PC-3 (cell line): ENCODE results near the gene TIMP2. TPM values are rescaled to one million over a fixed set of nuclear protein-coding genes. Genes with fewer than 3 reads are reported as not detected.
A peak's percentile ranks its signal among the peaks of the same experiment; 100 is the strongest.

Source experiments
- ATAC-seq: fragments of 200-7000 bp; cut with Tn5 transposase; 2 replicates; pipeline ENCODE4 v1.9.1; 2020; ENCODE audit warnings: mild to moderate bottlenecking, moderate library complexity
- BruUV-seq: library from RNA; stranded (reverse); fragments of 400-500 nt; replicated peaks from 2 replicates; lab custom pipeline; 2021; lab: Mats Ljungman, UMichigan
- CTCF ChIA-PET: fragments of 300-600 bp; sonication (Branson Sonifier 250); formaldehyde crosslinking; loops from one replicate; lab custom pipeline; 2022; ENCODE audit warnings: antibody characterized with exemption; lab: Charles Lee
- POLR2A ChIA-PET: fragments of 300-600 bp; sonication (Branson Sonifier 250); formaldehyde crosslinking; loops from one replicate; lab custom pipeline; 2022; ENCODE audit warnings: antibody characterized with exemption; ENCODE audit not compliant: unreplicated experiment; lab: Charles Lee
- DNase-seq: peaks from one replicate; pipeline ENCODE4 v3.0.0-alpha.2; 2015
- H2AFZ ChIP-seq: fragments of 300-600 bp; sonication (generic); 2 replicates; pipeline ENCODE4 v1.6.0; 2016; ENCODE audit warnings: antibody characterized with exemption, low read length
- H3F3A ChIP-seq: fragments of 300-600 bp; sonication (generic); one replicate; pipeline ENCODE4 v1.6.0; 2017; ENCODE audit warnings: antibody characterized with exemption, low read length, control low read depth, mild to moderate bottlenecking; ENCODE audit not compliant: unreplicated experiment
- H3K27ac ChIP-seq: fragments of 300-600 bp; sonication (generic); 2 replicates; pipeline ENCODE4 v1.5.1; 2016; ENCODE audit warnings: mild to moderate bottlenecking, low read length
- H3K27me3 ChIP-seq: fragments of 300-600 bp; sonication (generic); 2 replicates; pipeline ENCODE4 v1.6.1; 2016; ENCODE audit warnings: low read length, mixed read lengths
- H3K36me3 ChIP-seq: fragments of 300-600 bp; sonication (generic); 2 replicates; pipeline ENCODE4 v1.6.1; 2016; ENCODE audit warnings: low read depth, mixed run types, low read length, mixed read lengths
- H3K4me1 ChIP-seq: fragments of 300-600 bp; sonication (generic); 2 replicates; pipeline ENCODE4 v1.5.1; 2016; ENCODE audit warnings: low read length; ENCODE audit not compliant: insufficient read depth
- H3K4me2 ChIP-seq: fragments of 300-600 bp; sonication (generic); 2 replicates; pipeline ENCODE4 v1.6.0; 2016; ENCODE audit warnings: low read length
- H3K4me3 ChIP-seq: fragments of 300-600 bp; sonication (generic); 2 replicates; pipeline ENCODE4 v1.5.1; 2016; ENCODE audit warnings: mild to moderate bottlenecking, low read length, mixed read lengths
- H3K79me2 ChIP-seq: fragments of 300-600 bp; sonication (generic); 2 replicates; pipeline ENCODE4 v1.6.1; 2017; ENCODE audit warnings: low read length, mixed read lengths
- H3K9ac ChIP-seq: fragments of 300-600 bp; sonication (generic); 2 replicates; pipeline ENCODE4 v1.6.0; 2016; ENCODE audit warnings: mild to moderate bottlenecking, low read length
- H3K9me2 ChIP-seq: fragments of 300-600 bp; sonication (generic); replicated peaks from 2 replicates; pipeline ENCODE4 v1.6.1; 2016; ENCODE audit warnings: mixed run types, low read length, mixed read lengths
- H3K9me3 ChIP-seq: fragments of 300-600 bp; sonication (generic); 2 replicates; pipeline ENCODE4 v1.6.1; 2016; ENCODE audit warnings: low read length, mixed read lengths
- H4K20me1 ChIP-seq: fragments of 300-600 bp; sonication (generic); 2 replicates; pipeline ENCODE4 v1.6.1; 2016; ENCODE audit warnings: low read length, mixed read lengths
- EZH2 ChIP-seq: fragments of 300-600 bp; sonication (generic); IDR thresholded peaks from one replicate; pipeline ENCODE4 v1.6.1; 2017; ENCODE audit warnings: antibody characterized with exemption, mild to moderate bottlenecking, low read length; ENCODE audit not compliant: unreplicated experiment
- EZH2phosphoT487 ChIP-seq: fragments of 300-600 bp; sonication (generic); IDR thresholded peaks from 2 replicates; pipeline ENCODE4 v1.6.1; 2018; ENCODE audit warnings: mild to moderate bottlenecking, antibody characterized with exemption, low read length, borderline replicate concordance
- intact Hi-C: fragments of 100-400 bp; cut with micrococcal nuclease; formaldehyde crosslinking; loops from 2 replicates; pipeline ENCODE4 v1.9.0; 2023
- total RNA-seq: library from RNA; depleted of rRNA; stranded (reverse); fragments of >200 nt; gene quantifications from 2 replicates; pipeline ENCODE4 v1.2.3, GENCODE V29; 2014
- TF ChIP-seq, protein P1 (sequence below): fragments of 300-600 bp; sonication (generic); conservative IDR thresholded peaks from 2 replicates; pipeline ENCODE4 v1.5.1; 2017; ENCODE audit warnings: antibody characterized with exemption, low read depth, mild to moderate bottlenecking, low read length

Gene TIMP2
- total RNA-seq, 1 experiment from 2014 or later = 60.1 TPM

DNA sequence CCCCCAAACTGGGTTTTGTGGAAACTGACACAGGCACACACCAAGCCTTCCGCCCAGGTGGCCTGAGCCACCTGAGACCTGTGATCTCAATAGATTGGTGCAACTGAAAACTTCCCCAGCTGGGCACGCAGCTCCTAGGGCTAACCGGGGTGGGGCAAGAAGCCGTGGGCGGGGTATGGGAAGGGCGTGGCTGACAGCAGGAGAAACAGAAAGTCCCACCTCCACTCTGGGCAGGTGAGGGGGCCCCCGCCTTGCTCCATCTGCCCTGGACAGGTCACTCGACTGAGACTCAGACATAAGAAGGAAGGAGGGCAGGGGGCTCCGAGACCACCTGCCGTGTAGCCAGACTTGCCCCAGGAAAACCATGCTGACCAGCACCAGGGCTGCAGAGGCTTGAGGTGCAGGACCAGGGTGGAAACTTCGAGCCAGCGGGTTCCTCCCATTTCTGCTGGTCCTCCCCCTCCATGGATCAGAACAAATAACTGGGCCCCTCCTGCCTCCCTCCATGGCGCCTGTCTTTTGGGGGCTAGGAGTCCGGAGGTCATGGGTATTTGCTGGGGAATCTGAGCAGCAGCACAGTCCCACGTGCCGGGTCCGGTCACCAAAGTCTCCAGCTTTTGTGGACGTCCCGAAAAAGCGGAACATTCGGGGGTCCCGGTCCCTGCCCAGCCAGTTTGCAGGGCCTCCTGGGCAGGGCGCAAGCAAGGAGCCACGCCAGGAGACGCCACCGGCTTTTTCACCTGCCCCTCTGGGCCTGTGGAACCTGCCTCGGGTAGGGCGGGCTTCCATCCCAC is 1.3 kb downstream of the TIMP2 start:
- H3K36me3 ChIP-seq = no peaks in the 10 kb centered on the region
- BruUV-seq = TSS peak; percentile 90
- intact Hi-C loops = loop anchor here (2.0 kb wide), 2 partner anchors 41 to 61 kb away; no protein-coding TSS in a partner anchor
- peak overlapping the region; percentile 85 for H3K4me3 ChIP-seq
- H3K9me3 ChIP-seq = no peaks in the 10 kb centered on the region
- ChIA-PET POLR2A (interaction anchor here (0.7 kb wide), 2 partner anchors 38 to 1636 kb away, joined by 3 to 31 read pairs; no protein-coding TSS in a partner anchor), CTCF (no interaction called here)
- DNase-seq = peak; percentile 92
- H4K20me1 ChIP-seq = no peaks in the 10 kb centered on the region
- peak overlapping the region; percentile 80 for H3K4me2 ChIP-seq
- H2AFZ ChIP-seq = peak overlapping the region; percentile 22
- H3K9me2 ChIP-seq = no peaks in the 10 kb centered on the region
- TF ChIP-seq, protein P1, sequence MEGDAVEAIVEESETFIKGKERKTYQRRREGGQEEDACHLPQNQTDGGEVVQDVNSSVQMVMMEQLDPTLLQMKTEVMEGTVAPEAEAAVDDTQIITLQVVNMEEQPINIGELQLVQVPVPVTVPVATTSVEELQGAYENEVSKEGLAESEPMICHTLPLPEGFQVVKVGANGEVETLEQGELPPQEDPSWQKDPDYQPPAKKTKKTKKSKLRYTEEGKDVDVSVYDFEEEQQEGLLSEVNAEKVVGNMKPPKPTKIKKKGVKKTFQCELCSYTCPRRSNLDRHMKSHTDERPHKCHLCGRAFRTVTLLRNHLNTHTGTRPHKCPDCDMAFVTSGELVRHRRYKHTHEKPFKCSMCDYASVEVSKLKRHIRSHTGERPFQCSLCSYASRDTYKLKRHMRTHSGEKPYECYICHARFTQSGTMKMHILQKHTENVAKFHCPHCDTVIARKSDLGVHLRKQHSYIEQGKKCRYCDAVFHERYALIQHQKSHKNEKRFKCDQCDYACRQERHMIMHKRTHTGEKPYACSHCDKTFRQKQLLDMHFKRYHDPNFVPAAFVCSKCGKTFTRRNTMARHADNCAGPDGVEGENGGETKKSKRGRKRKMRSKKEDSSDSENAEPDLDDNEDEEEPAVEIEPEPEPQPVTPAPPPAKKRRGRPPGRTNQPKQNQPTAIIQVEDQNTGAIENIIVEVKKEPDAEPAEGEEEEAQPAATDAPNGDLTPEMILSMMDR = no peak
- no peak for TF ChIP-seq EZH2phosphoT487
- no peak for TF ChIP-seq EZH2
- ATAC-seq = peak; percentile 81
- peak overlapping the region; percentile 50 for H3K9ac ChIP-seq
- no peaks in the 10 kb centered on the region for H3K27me3 ChIP-seq
- peaks cover 15% of the 10 kb centered on the region for H3K4me1 ChIP-seq
- H3K79me2 ChIP-seq = peaks cover 56% of the 10 kb centered on the region
- H3F3A ChIP-seq = no peaks in the 10 kb centered on the region
- H3K27ac ChIP-seq = no peak overlapping the region

DNA sequence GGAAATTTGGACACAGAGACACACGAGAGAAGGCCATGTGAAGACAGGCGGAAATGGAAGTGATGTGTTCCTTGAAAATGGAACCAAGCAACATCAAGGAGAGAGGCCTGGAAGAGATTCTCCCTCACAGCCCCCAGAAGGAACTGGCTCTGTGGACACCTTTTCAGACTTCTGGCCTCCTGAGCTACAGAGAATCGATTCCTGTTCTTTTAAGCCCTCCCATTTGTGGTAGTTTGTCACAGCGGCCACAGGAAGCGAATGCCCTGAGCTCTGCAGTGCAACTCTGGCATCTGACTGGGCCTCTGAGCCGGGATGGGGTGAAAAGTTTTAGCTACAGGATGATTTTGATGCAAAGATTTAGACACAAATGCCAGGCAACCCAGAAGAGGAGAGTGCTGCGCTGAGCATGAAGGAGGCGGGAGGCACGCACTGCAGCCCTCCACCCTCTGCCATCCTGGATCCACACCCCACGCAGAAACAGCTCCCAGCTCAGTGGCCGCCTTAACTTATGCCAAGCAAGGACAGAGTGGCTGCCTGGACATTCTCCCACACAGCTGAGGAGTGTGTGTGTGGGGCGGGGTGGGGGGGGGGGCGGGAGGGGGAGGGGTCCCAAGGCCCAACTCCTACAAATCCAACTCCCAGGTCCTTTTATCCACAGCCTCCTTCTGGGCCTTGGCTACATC is 2.2 kb downstream of the TIMP2 start:
- H2AFZ ChIP-seq = no peak overlapping the region
- TF ChIP-seq, protein P1 = no peak
- TF ChIP-seq EZH2phosphoT487 = no peak
- TF ChIP-seq EZH2 = no peak
- H3K27ac ChIP-seq = no peak overlapping the region
- H3K4me3 ChIP-seq = peak overlapping the region; percentile 85
- no peaks in the 10 kb centered on the region for H3K27me3 ChIP-seq
- H3K9me3 ChIP-seq = no peaks in the 10 kb centered on the region
- H3F3A ChIP-seq = no peaks in the 10 kb centered on the region
- ATAC-seq (no peak), DNase-seq (no peak)
- peak overlapping the region; percentile 80 for H3K4me2 ChIP-seq
- no peaks in the 10 kb centered on the region for H3K36me3 ChIP-seq
- H3K79me2 ChIP-seq = peaks cover 63% of the 10 kb centered on the region
- CTCF ChIA-PET = no interaction called here
- H4K20me1 ChIP-seq = no peaks in the 10 kb centered on the region
- H3K9ac ChIP-seq = peak overlapping the region; percentile 26; the same call in 1 of the 2 replicates
- no peaks in the 10 kb centered on the region for H3K9me2 ChIP-seq
- H3K4me1 ChIP-seq = peaks cover 15% of the 10 kb centered on the region
- POLR2A ChIA-PET = interaction anchor here (0.7 kb wide), 1 partner anchor 1635 kb away, joined by 3 read pairs; no protein-coding TSS in a partner anchor
- intact Hi-C loops = no loop called here
- no TSS peak for BruUV-seq
